Esophagus squamous epithelium (tissue), 5 donors: Measurements from ENCODE around the gene APLF. TPM values are rescaled to one million over a fixed set of nuclear protein-coding genes. Genes with fewer than 3 reads are reported as not detected.

ENCODE experiments used
- DNase-seq: peaks from one replicate; lab custom pipeline; 2025; lab: John Stamatoyannopoulos, UW
- H3K27ac ChIP-seq, 4 donors: fragments of 200-600 bp; sonication (generic); one replicate each; pipeline ENCODE4 v1.5.1; 2016 to 2019; ENCODE audit warnings: mild to moderate bottlenecking in 1 of 4
- H3K27me3 ChIP-seq, 4 donors: fragments of 200-600 bp; sonication (generic); 1 replicate in 3 of 4; 2 replicates in 1 of 4; pipeline versions ENCODE4 v1.5.1 to v1.6.0; 2017 to 2021; ENCODE audit warnings: antibody characterized with exemption in 1 of 4
- H3K36me3 ChIP-seq, 3 donors: fragments of 200-600 bp; sonication (generic); one replicate each; pipeline ENCODE4 v1.5.1; 2016 to 2019
- H3K4me1 ChIP-seq, 3 donors: fragments of 200-600 bp; sonication (generic); one replicate each; pipeline ENCODE4 v1.5.1; 2017 to 2019
- H3K4me3 ChIP-seq, 4 donors: fragments of 200-600 bp; sonication (generic); 1 replicate in 3 of 4; 2 replicates in 1 of 4; pipeline ENCODE4 v1.5.1; 2016 to 2019; ENCODE audit warnings: mild to moderate bottlenecking in 2 of 4, moderate library complexity in 1 of 4
- H3K9me3 ChIP-seq, 3 donors: fragments of 200-600 bp; sonication (generic); one replicate each; pipeline ENCODE4 v1.5.1; 2016 to 2019
- POLR2A ChIP-seq, 4 donors: fragments of 450-650 bp; IDR thresholded peaks; one replicate each; pipeline ENCODE4 v1.6.1; 2017; ENCODE audit warnings: antibody characterized with exemption in 4 of 4, mild to moderate bottlenecking in 4 of 4, moderate library complexity in 3 of 4
- WGBS, 2 donors: methylation state at CpG; one replicate each; pipeline ENCODE4 v1.1.5; 2018; 5-methylcytosine and 5-hydroxymethylcytosine counted together
- intact Hi-C: fragments of 100-400 bp; cut with DNase I; formaldehyde crosslinking; loops from one replicate; pipeline ENCODE4 v1.15.0; 2022
- total RNA-seq, 4 donors: library from RNA; depleted of rRNA; stranded (reverse); fragments of >200 nt; gene quantifications; one replicate each; pipeline ENCODE4 v1.1.0, GENCODE V29; 2016
- TF ChIP-seq, protein P1 (sequence below), 6 experiments: fragments of 450-650 bp in 4 of 6; fragments of 200-600 bp in 2 of 6; sonication (generic) in 2 of 6; IDR thresholded peaks; one replicate each; pipeline ENCODE4 v1.5.1; 2016 to 2019; ENCODE audit warnings: antibody characterized with exemption in 6 of 6, mild to moderate bottlenecking in 4 of 6, moderate library complexity in 4 of 6
- donor health status: DM: yes; HTN: yes; CAD: no.

Gene APLF
- total RNA-seq, 4 donors from 2014 or later = 3.2 to 9.5 (median 4.7) TPM

GRCh38 chr2:68420254-68420910, 47.0 kb upstream of the APLF start:
- no peak for TF ChIP-seq POLR2A (IDR thresholded peaks at IDR 0.05)
- TF ChIP-seq, protein P1, sequence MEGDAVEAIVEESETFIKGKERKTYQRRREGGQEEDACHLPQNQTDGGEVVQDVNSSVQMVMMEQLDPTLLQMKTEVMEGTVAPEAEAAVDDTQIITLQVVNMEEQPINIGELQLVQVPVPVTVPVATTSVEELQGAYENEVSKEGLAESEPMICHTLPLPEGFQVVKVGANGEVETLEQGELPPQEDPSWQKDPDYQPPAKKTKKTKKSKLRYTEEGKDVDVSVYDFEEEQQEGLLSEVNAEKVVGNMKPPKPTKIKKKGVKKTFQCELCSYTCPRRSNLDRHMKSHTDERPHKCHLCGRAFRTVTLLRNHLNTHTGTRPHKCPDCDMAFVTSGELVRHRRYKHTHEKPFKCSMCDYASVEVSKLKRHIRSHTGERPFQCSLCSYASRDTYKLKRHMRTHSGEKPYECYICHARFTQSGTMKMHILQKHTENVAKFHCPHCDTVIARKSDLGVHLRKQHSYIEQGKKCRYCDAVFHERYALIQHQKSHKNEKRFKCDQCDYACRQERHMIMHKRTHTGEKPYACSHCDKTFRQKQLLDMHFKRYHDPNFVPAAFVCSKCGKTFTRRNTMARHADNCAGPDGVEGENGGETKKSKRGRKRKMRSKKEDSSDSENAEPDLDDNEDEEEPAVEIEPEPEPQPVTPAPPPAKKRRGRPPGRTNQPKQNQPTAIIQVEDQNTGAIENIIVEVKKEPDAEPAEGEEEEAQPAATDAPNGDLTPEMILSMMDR (IDR thresholded peaks at IDR 0.05) = no peak
- WGBS, 2 donors = 58 to 90% methylated on average over 3 of the region's 3 CpGs
- Histone ChIP-seq H3K36me3 (no peaks in the 10 kb centered on the region), H3K27me3 (no peaks in the 10 kb centered on the region), H3K27ac (no peak overlapping the region), H3K9me3 (no peaks in the 10 kb centered on the region), H3K4me3 (no peak overlapping the region), H3K4me1 (peaks cover 0 to 33% (median 10%) of the 10 kb centered on the region in 3 donors)
- no peak for DNase-seq
- intact Hi-C loops = no loop called here

DNA sequence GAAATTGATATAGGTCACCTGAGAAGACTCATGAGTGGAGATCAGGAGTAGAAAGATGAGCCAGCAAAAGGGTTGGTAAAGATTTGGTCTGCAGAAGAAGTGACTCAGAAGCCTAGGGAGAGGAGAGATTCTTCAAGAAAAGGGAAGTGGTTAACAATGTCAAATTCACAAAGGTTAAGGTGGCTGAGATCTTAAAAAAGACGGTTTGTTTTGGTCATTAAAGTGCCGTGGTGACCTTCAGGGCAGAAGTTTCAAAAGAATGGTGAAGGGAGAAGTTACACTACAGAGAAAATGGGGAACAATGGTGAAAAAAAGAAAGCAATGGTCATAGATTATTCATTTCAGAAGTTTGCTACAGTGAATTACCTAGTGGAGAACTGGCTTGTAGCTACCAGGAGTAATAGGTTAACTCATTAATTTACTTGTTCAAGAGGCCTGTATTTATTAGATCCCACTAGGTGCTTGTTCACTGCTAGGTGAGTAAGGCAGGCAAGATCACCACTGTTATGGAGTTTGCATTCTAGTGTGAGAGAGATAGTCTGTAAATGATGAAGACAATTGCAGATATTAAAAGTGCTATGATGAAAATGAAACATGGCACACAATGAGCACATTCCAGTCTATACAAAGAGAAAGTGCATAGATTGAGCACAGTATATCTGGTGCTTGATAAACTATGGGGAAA, 43.3 kb upstream of the APLF start:
- no peaks in the 10 kb centered on the region for H3K36me3 ChIP-seq
- TF ChIP-seq POLR2A (IDR thresholded peaks at IDR 0.05) = no peak
- TF ChIP-seq, protein P1 (IDR thresholded peaks at IDR 0.05) = no peak
- H3K9me3 ChIP-seq = no peaks in the 10 kb centered on the region
- H3K4me1 ChIP-seq = peaks cover 0 to 27% (median 16%) of the 10 kb centered on the region in 3 donors
- WGBS, 2 donors = 53 to 56% methylated on average over 2 of the region's 2 CpGs
- H3K4me3 ChIP-seq = no peak overlapping the region
- intact Hi-C loops = no loop called here
- no peaks in the 10 kb centered on the region for H3K27me3 ChIP-seq
- no peak overlapping the region for H3K27ac ChIP-seq
- DNase-seq = no peak

GRCh38 chr2:68425503-68425902, 41.9 kb upstream of the APLF start:
- TF ChIP-seq, protein P1 (IDR thresholded peaks at IDR 0.05) = no peak
- Histone ChIP-seq H3K4me3 (no peak overlapping the region), H3K36me3 (no peaks in the 10 kb centered on the region), H3K27me3 (no peaks in the 10 kb centered on the region), H3K27ac (no peak overlapping the region), H3K9me3 (no peaks in the 10 kb centered on the region), H3K4me1 (peaks cover 0 to 27% (median 16%) of the 10 kb centered on the region in 3 donors)
- 85% methylated on average over 2 to 3 of the region's 3 CpGs for WGBS, 2 donors
- DNase-seq = no peak
- intact Hi-C loops = no loop called here

DNA sequence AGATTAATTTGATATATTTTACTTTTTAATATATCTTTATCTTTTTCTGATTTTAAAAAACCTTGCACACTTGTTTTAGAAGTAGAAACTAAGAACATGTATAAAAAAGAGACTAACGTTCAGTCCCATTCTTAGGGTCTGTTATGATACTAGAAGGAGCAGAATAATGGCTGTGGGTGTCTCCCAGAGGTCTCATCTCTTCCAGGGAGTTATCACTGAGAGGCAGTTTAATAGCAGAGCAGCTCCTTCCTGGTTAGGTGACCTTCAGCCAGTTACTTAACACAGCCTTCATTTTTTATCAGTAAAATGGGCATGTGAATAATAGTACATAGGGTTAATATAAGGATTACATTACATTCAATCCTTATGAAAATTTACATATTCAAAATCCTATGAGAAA, 40.9 kb upstream of the APLF start:
- no peak for TF ChIP-seq POLR2A (IDR thresholded peaks at IDR 0.05)
- TF ChIP-seq, protein P1 (IDR thresholded peaks at IDR 0.05) = no peak
- Histone ChIP-seq H3K4me1 (peaks cover 0 to 29% (median 16%) of the 10 kb centered on the region in 3 donors), H3K27me3 (no peaks in the 10 kb centered on the region), H3K4me3 (no peak overlapping the region), H3K27ac (no peak overlapping the region), H3K36me3 (no peaks in the 10 kb centered on the region), H3K9me3 (no peaks in the 10 kb centered on the region)
- intact Hi-C loops = no loop called here
- no peak for DNase-seq
- 72 to 77% methylated on average over 1 of the region's 1 CpG for WGBS, 2 donors

DNA sequence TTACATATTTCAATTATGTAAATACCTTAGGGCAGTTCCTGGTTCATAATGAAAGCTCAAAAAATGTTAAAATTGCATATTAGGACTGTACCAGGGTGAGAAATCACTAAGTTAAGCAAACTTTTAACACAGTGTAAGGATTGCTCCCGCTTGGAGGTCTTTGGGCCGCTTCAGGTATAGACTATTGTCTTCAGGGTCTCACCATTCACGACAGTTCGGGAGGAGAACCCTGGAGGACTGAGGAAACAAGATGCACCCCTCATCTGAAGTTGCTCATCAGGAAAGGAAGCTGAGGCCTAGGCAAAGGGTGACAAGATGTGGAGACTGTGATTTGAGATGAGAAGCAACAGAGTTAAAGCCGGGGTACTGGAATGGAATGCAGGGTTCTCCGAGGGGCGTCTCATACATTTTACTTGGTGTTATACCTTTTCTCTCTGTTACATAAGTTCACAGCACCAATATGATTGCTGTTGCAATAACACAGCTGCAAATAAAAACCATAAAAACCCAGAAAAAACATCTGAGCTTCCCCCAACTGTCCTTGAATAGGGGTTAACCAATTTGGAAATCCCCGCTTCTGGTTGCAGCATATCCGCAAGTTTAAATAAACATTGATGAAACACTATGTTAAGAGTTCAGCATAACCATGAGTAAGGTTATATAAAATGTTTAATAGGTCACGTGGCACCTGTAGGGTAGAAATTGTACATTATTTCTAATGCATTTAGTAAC, 40.4 kb upstream of the APLF start:
- 32 to 49% methylated on average over 10 of the region's 10 CpGs for WGBS, 2 donors
- H3K4me3 ChIP-seq = no peak overlapping the region
- H3K27ac ChIP-seq = peak overlapping the region in 1 of 4 donors; percentile 19

More for the DNA sequence above, 40.4 kb upstream of the APLF start:
- DNase-seq = no peak
- intact Hi-C loops = no loop called here
- Histone ChIP-seq H3K4me1 (peaks cover 0 to 35% (median 16%) of the 10 kb centered on the region in 3 donors), H3K36me3 (no peaks in the 10 kb centered on the region), H3K27me3 (no peaks in the 10 kb centered on the region), H3K9me3 (no peaks in the 10 kb centered on the region)
- no peak for TF ChIP-seq POLR2A (IDR thresholded peaks at IDR 0.05)
- TF ChIP-seq, protein P1 (IDR thresholded peaks at IDR 0.05) = no peak
